ENCODE measurements around the gene TRAP1.

- TF ChIP-seq POLR2AphosphoS2 (conservative IDR thresholded peaks at IDR 0.05; ENCODE audit: low read length) (no peak), RNF2 (IDR thresholded peaks at IDR 0.05; ENCODE audit: borderline replicate concordance, low read depth) (no peak), POLR2A (IDR thresholded peaks at IDR 0.05; ENCODE audit: low read length) (no peak), MYC (IDR thresholded peaks at IDR 0.05; ENCODE audit: borderline replicate concordance, low read length) (no peak), FOSB (CRISPR knock-in tag; IDR thresholded peaks at IDR 0.05) (no peak)
- TF ChIP-seq, protein P1, sequence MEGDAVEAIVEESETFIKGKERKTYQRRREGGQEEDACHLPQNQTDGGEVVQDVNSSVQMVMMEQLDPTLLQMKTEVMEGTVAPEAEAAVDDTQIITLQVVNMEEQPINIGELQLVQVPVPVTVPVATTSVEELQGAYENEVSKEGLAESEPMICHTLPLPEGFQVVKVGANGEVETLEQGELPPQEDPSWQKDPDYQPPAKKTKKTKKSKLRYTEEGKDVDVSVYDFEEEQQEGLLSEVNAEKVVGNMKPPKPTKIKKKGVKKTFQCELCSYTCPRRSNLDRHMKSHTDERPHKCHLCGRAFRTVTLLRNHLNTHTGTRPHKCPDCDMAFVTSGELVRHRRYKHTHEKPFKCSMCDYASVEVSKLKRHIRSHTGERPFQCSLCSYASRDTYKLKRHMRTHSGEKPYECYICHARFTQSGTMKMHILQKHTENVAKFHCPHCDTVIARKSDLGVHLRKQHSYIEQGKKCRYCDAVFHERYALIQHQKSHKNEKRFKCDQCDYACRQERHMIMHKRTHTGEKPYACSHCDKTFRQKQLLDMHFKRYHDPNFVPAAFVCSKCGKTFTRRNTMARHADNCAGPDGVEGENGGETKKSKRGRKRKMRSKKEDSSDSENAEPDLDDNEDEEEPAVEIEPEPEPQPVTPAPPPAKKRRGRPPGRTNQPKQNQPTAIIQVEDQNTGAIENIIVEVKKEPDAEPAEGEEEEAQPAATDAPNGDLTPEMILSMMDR (IDR thresholded peaks at IDR 0.05) = no peak
- TF ChIP-seq, protein P2, sequence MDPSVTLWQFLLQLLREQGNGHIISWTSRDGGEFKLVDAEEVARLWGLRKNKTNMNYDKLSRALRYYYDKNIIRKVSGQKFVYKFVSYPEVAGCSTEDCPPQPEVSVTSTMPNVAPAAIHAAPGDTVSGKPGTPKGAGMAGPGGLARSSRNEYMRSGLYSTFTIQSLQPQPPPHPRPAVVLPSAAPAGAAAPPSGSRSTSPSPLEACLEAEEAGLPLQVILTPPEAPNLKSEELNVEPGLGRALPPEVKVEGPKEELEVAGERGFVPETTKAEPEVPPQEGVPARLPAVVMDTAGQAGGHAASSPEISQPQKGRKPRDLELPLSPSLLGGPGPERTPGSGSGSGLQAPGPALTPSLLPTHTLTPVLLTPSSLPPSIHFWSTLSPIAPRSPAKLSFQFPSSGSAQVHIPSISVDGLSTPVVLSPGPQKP (IDR thresholded peaks at IDR 0.05; ENCODE audit: low read depth, low read length) = no peak
- TF ChIP-seq, protein P3, sequence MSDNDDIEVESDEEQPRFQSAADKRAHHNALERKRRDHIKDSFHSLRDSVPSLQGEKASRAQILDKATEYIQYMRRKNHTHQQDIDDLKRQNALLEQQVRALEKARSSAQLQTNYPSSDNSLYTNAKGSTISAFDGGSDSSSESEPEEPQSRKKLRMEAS (IDR thresholded peaks at IDR 0.05) = no peak
Measured at GRCh38 chr16:3656491-3657468, 60.5 kb downstream of the TRAP1 start.

Data from A549 (cell line).